Epithelial cell of prostate (primary cell): ENCODE data around the gene VWA1.
"Not testable (repeated sequence)": the region's sequence is repeated elsewhere in the genome, so short reads cannot be mapped to it uniquely, and the experiment has no call there.

Source experiments
- DNase-seq: peaks from one replicate; pipeline ENCODE4 v3.0.0-alpha.2; 2011; ENCODE audit warnings: low read depth, low spot score
- H3K27ac ChIP-seq: fragments of 450-650 bp; 2 replicates; pipeline ENCODE4 v1.5.1; 2017; ENCODE audit warnings: mild to moderate bottlenecking

The VWA1 gene

GRCh38 chr1:1421907-1422464, 13.5 kb upstream of the VWA1 start:
- no peak for DNase-seq
- H3K27ac ChIP-seq, result peak overlapping the region; percentile 82

GRCh38 chr1:1422465-1423244, 12.8 kb upstream of the VWA1 start:
- peak overlapping the region; percentile 82 for H3K27ac ChIP-seq
- DNase-seq, result no peak

- DNase-seq, result no peak
- H3K27ac ChIP-seq, result no peak overlapping the region
Measured at GRCh38 chr1:1423245-1423597, 12.3 kb upstream of the VWA1 start.

GRCh38 chr1:1424707-1425106, 10.8 kb upstream of the VWA1 start:
- H3K27ac ChIP-seq, result no peak overlapping the region
- no peak for DNase-seq

- no peak overlapping the region for H3K27ac ChIP-seq
- no peak for DNase-seq
Measured at GRCh38 chr1:1425426-1425752, 10.1 kb upstream of the VWA1 start.

GRCh38 chr1:1425753-1426495, 9.6 kb upstream of the VWA1 start:
- DNase-seq, result no peak
- no peak overlapping the region for H3K27ac ChIP-seq

- no peak overlapping the region for H3K27ac ChIP-seq
- DNase-seq, result no peak
Measured at GRCh38 chr1:1426496-1427105, 8.9 kb upstream of the VWA1 start.

- H3K27ac ChIP-seq, result no peak overlapping the region
Measured at GRCh38 chr1:1427106-1427819, 8.2 kb upstream of the VWA1 start.

GRCh38 chr1:1427820-1428148, 7.7 kb upstream of the VWA1 start:
- H3K27ac ChIP-seq, result no peak overlapping the region
- no peak for DNase-seq

More at GRCh38 chr1:1427106-1427819, 8.2 kb upstream of the VWA1 start:
- no peak for DNase-seq

GRCh38 chr1:1428174-1428573, 7.3 kb upstream of the VWA1 start:
- DNase-seq, result no peak
- no peak overlapping the region for H3K27ac ChIP-seq

GRCh38 chr1:1428967-1429366, 6.5 kb upstream of the VWA1 start:
- H3K27ac ChIP-seq, DNase-seq: not testable (repeated sequence)

GRCh38 chr1:1429671-1430073, 5.8 kb upstream of the VWA1 start:
- DNase-seq, result no peak
- peak overlapping the region; percentile 50 for H3K27ac ChIP-seq

- peak overlapping the region; percentile 50 for H3K27ac ChIP-seq
- no peak for DNase-seq
Measured at GRCh38 chr1:1430114-1430982, 5.1 kb upstream of the VWA1 start.

GRCh38 chr1:1430992-1431844, 4.3 kb upstream of the VWA1 start:
- peak overlapping the region; percentile 50 for H3K27ac ChIP-seq
- no peak for DNase-seq

- DNase-seq, result no peak
- peak overlapping the region; percentile 50 for H3K27ac ChIP-seq
Measured at GRCh38 chr1:1431845-1432273, 3.6 kb upstream of the VWA1 start.

- DNase-seq, result no peak
- peak overlapping the region; percentile 93 for H3K27ac ChIP-seq
Measured at GRCh38 chr1:1432274-1432950, 3.1 kb upstream of the VWA1 start.

- no peak for DNase-seq
- peak overlapping the region; percentile 93 for H3K27ac ChIP-seq
Measured at GRCh38 chr1:1432951-1433803, 2.3 kb upstream of the VWA1 start.
